GM19238 (cell line): ENCODE data around the gene NF1.
"Not testable (repeated sequence)": the region's sequence is repeated elsewhere in the genome, so short reads cannot be mapped to it uniquely, and the experiment has no call there.

ENCODE experiments used
- DNase-seq: peaks from one replicate; pipeline ENCODE4 v3.0.0; 2011; ENCODE audit warnings: low spot score; ENCODE audit not compliant: insufficient read length

Gene NF1

DNA sequence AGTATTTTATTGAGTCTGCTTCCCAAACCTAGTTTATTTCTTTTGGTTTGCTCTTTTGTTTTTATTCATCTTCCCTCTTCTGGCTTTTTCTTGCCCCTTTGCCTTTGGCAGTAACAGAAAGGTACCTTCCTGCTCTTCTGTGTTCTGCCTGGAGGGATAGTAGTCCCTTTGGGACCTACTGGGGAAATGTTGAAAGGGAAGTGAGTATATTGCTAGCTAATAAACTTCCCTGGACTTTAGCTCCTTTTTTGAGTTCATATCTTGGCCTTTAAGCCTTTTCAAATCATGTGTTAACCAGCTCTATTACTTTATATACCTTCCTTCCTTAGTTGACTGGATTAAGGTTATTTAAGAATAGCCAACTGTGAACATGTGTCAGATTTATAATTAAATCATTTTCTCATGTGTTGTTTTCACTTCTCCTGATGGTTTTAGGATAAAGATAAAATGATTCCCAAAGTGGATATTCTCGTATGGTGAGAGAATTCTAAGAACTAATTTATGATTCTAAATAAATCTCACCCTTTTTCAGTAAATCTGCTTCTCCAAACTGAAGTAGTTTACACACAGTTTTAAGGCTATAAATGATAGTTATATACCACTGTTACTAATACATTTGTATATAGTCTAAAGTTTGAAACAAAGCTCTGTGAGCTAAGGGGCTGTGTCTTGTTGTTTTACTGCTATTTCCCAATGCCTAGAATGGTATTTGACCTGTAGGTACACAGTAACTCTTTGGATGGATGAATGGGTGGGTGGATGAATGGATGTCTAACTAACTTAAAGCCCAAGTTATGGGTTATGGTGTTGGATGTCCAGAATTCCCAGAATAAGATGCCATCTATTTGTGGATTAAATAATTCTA is 156.6 kb downstream of the NF1 start:
- no peak for DNase-seq

DNA sequence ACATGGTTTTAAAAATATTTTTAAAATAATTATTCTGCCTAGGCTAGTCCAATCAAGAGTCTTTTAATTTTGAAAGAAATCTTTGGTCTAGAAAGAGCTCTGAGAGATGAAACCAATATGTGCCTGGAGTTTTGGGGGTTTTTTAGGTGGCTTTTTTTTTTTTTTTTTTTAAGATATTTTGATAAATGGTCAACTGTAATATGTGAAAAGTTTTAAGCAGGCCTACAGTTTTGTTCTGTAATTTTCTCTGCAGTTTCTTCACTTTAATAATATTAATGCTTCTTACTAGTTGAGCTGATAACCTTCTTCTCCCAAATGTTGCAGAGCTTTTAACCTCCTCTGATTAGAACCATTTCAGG is 157.2 kb downstream of the NF1 start:
- DNase-seq = no peak

DNA sequence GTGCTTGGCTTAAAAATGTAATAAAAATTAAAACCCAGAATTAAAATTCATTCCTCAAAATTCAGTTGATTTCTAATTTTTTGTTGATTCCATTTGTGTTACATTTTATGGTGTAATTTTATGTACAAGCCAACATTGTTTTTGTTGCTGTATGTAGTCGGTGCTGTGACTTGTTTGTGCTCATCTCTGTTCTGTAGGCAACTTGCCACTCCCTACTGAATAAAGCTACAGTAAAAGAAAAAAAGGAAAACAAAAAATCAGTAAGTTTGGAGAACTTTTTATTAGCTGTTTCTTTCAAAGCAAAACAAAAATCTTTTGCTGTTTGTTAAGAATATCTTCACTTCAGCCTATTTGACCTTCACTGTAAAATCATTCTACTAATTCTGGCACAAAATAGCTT is 158.0 kb downstream of the NF1 start:
- no peak for DNase-seq

DNA sequence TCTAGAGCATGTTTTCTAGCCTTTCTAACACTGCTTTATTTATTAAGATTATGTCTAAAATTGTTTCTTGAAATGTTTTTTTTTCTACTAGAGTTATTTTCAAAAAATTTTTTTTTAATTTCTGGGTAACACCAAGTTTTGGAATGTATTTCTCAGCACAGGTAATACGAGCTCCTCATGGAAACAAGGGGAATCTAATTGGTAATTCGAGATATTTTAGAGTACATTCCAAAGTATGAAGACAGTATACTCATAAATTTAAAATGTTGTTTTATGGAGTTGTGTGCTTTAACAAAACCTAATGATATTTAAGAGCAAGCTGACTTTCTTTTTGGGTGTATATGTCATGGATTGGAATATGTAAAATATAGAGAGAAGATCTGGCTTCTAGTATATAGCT is 159.9 kb downstream of the NF1 start:
- no peak for DNase-seq

DNA sequence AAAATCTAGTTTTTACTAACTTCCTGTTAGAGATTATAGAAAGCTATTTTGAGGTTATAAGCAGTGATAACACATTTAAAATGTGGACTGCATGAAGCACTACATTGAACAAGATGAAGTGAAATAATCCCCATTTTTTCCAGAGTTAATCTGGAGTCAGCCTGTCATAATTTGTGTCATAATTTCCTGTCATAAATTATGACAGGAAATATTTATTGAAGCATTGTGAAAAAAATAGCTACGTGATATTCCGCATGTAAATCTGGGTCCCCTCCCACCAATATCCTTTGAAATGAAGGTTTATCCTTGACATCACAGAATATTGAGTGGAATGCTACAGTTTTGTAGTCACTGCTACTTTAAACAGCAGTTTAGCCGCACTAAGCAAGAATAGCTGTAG is 162.2 kb downstream of the NF1 start:
- no peak for DNase-seq

DNA sequence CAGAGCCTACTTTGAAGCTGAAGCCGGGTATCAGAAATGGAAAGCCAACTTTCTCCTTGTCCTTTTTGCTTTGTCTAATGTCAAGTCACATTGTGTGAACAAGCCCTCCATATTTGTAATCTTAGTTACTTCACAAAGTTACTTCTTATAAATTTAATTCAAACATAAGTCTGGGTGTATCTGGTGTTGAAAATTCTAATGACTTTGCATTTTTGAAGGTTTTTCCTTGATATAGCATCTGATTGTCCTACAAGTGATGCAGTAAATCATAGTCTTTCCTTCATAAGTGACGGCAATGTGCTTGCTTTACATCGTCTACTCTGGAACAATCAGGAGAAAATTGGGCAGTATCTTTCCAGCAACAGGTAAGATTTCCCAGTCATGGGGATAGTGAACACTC is 165.4 kb downstream of the NF1 start:
- DNase-seq = no peak

DNA sequence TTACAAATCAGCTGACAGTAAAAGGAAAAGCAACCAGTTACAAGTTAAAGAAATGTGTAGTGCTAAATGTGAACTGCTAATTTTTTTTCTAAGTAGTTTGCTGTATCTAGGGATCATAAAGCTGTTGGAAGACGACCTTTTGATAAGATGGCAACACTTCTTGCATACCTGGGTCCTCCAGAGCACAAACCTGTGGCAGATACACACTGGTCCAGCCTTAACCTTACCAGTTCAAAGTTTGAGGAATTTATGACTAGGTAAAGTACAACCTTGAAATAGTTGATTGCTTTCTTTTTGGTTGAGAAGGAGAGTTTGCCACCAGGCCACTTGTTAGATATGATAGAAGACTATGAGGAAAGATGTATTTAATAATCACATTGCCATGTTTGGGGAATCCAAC is 166.8 kb downstream of the NF1 start:
- no peak for DNase-seq

DNA sequence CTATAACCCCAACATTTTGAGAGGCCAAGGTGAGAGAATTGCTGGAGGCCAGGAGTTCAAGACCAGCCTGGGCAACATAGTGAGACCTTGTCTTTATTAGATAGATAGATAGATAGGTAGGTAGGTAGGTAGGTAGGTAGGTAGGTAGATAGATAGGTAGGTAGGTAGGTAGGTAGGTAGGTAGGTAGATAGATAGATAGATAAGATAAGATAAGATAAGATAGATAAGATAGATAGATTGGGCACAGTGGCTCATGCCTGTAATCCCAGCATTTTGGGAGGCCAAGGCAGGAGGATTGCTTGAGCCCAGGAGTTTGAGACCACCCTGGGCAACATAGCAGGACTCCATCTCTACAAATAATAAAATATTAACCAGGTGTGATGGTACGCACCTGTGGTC is 168.1 kb downstream of the NF1 start:
- DNase-seq = not testable (repeated sequence)

DNA sequence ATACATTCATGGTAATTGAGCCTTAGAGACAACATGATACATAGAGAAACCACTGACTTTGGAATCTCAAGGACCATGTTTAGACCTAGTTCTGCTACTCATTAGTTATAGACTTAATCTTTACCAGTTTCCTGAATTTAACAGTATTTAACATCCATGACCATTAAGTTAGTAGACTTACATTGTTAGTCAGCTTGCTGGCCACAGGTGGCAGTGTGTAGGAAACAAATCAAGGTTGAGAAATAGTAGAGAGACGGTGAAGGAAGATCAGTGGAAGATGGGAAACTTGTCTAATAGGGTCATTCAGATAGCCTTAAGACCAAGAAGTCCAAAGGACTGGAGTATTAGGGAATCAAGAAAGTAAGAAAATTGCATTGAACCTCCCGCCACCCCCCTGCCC is 171.3 kb downstream of the NF1 start:
- no peak for DNase-seq

DNA sequence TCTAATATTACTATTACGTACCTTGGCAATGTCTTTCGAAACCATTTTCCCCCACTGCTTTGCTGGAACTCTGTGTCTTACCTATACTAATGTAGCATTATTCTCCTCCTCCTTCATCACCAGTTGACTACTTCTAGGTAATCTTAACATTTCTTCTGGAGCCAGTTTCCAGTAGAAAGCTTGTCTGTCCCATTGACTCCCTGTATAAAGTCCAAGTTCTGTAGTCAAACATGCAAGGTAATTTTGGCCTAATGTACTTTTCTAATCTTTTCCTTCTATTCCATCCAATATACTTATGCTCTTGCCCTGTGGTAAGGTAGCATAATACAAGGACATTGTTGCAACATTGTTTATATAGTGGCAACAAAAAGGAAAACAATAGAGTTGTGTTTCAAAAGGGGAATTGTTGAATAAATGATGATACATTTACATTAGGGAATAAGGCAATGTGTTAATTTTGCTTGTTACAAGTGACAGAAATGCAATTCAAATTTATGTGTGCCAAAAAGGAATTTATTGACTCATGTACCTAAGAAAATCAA is 174.3 kb downstream of the NF1 start:
- DNase-seq = no peak

DNA sequence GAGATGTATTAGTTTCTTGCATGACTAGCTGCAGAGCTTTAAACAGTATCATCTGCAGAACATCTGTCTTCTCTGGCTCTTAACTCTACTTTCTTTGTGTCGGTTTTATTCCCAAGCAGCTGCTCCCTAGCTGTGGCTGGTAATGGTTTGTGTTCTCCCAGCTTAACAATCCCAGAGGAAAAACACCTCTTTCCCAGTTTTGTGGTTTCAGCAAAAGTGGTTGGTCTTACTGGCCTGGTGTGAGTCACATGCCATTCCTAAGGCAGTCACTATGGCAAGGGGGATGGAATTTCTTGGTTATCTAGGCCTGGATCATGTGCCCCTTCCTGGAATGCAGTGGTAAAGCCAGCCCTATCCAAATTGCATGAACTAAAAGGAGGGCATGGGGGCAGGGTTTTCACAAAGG is 174.8 kb downstream of the NF1 start:
- DNase-seq = no peak

DNA sequence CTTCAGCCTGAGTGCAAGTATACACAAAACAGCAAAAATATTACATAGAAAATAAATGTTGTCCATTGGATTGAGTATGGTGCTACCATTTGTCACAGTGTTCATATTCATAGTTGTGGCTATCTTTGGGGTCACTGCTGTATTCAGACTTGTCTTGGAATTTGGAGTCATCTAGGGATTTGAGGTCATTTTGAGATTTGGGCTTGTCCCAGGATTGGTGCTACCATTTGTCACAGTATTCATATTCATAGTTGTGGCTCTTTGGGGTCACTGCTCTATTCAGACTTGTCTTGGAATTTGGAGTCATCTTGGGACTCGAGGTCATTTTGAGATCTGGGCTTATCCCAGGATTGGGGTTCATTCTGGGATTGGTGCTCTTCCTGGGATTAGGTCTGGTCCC is 177.5 kb downstream of the NF1 start:
- DNase-seq = no peak

DNA sequence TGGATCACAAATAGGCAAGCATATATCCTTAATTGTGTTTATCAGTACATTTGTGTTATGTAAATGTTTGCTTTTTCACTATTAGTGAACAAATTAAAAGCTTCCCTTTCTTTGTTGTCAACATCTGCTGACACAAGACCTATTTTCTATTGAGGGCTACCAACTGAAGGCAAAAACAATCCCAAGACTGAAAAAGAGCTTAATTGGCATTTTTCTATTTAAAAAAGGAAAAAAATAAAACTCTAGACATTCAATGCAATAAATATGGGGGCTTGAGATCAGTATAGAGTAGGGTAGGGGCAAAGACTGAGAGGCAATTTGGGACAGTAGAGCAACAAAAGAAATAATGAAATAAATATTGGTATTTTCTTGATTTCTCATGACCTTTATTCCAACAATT is 178.0 kb downstream of the NF1 start:
- no peak for DNase-seq

DNA sequence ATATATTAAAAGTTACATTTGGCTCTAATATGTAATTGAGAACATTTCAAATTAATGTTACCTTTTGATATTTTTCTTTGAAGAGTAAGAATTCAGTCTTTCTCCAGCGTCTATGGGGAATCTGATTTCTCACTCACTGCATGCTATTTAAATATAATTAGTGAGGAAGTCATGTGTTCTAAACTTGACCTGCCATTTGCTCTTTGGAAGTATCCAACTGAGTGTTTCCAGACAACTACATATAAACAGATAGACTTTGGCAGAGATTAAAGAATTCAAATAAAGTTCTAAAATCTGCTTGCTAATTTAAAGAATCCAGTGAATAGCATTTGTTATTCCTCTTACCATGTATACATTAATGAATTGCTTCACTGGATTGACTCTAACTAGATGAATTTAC is 178.7 kb downstream of the NF1 start:
- no peak for DNase-seq

DNA sequence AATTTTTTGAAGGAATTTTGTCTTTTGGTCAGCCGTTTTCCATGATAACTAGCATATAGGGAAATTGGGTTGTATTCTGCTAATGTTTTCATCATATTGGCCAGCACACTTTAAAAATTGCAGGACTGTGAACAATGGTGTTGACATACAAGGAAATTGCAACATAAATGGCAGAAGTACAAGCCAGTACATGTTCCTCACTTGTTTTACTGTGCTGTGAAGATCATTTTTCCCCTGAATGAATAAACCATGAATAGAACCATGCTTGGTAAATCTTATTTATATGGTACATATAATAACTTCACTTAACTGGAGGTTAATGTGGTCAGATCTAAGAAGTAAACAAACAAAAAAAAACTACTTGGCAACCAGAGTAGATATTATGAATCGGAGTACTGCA is 179.5 kb downstream of the NF1 start:
- DNase-seq = no peak

DNA sequence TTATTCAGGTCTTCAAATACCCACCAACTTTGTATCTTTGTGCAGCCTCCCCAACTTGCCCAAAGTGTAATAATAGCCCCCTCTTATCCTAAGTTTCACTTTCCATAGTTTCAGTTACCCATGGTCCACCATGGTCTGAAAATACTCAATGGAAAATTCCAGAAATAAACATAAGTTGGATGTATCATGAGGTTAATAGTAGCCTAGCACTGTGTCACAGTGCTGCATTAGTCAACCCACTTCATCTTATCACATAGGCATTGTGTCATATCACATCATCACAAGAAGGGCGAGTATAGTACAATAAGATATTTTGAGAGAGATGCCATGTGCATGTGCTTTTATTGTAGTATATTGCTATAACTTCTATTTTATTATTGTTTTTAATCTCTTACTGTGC is 180.3 kb downstream of the NF1 start:
- DNase-seq = no peak

DNA sequence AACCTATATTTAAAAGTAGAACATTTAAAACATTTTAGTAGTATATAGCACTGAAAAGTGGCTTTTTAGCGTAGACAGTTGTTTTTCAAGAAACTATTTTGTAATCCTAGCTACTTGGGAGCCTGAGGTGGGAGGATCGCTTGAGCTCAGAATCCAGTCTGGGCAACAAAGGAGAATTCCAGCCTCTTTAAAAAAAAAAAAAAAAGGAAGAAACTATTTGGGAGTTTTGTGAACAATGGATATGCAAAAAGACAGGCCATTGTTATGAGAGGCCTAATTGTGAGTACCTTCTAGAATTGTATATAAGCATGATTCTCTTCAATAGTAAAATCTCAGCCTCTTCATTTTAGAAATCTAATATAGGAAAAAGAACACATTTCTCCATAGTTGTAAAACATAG is 184.6 kb downstream of the NF1 start:
- DNase-seq = no peak

DNA sequence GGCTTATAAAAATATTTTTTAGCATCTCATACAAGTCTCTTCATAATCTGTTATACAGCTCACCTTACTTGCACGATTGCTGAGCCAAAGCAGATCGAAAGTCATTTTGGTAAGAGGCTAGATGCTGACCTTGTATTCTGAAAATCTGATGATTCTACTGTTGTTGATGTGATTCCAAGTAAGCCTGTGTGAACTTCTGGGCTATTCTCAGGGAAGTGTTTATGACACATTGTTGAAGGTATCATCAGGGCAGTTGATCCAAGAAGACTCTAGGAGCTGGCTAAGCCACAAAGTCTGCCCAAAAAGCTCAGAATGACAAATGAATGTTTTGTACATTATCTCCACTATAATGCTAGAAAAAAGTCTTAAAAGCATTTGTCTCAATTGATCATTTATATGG is 186.3 kb downstream of the NF1 start:
- no peak for DNase-seq

DNA sequence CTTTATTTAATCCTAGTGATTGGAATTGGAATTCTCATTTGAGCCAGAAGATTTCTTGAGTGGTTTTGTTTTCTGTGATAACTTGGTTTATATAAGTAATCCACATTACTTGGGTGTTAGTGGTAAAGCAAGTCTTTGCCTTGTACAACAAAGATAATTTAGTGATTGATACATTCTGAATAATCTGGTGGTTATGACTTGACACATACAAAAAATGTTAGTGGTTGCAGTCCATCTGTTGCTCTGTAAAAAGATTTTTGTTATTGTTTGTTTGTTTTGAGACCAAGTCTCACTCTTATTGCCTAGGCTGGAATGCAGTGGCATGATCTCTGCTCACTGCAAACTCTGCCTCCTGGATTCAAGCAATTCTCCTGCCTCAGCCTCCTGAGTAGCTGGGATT is 189.1 kb downstream of the NF1 start:
- DNase-seq = no peak

DNA sequence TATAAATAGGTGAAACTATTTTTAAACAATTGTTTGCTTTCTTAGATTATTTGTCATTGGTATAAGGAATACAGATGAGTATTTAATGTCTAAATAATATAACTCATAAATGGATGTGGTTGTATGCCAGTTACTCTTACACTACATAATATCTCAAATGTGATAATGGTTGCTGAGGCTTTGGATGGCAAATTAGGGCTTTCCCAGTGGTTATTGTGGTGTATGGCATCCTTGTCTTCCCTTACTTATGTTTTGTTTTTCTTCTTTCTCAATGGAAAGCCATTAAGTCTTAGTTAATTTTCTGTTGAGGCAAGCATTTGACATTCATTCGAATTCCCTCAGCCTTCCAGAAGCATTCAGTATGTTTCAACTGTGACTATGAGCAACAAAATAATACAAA is 191.8 kb downstream of the NF1 start:
- DNase-seq = no peak

DNA sequence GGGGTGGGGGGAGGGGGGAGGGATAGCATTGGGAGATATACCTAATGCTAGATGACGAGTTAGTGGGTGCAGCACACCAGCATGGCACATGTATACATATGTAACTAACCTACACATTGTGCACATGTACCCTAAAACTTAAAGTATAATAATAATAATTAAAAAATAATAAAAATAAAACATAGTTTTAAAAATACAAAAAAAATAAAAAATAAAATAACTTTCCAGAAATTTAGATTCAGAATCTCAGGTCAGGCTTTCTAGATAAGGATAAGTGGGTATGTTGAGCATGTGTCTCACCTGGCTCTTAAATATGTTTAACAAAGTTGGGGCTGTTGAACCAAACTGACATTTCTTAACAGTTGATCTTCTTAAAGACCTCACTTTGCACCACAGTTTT is 193.2 kb downstream of the NF1 start:
- not testable (repeated sequence) for DNase-seq

DNA sequence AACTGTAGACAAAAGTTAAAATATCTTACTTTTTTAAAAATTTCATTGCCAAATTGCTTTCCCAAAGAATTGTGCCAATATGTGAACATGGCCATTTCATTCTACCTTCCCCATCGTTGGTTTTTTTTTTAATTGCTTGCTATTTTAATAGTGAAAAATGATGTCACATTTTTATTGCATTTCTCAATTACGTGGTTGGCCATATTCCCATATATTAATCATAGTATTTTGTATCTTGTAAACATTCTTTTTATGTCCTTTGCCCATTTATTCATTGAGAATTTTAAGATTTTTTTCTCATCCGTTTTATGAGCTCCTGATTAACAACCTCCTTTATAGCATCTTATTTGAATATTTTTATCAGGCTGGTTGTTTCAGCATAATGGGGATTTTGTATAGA is 195.0 kb downstream of the NF1 start:
- DNase-seq = no peak

DNA sequence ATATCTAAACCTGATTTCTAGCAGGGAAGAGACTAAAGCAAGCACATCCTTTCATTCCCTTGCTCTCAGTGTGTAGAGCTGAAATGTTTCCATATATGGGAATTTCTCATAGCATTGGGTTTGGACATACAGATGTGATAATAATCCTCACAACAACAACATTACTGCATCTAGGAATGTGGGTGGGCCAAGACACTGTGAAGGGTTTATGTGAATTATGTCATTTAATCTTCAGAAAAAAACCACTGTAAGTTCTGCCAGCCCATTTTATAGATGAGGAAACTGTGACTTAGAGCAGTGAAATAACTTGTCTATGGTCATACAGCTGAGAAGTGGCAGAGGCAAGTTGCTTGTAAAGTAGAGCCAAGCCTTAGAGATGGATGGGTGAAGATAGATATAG is 197.0 kb downstream of the NF1 start:
- no peak for DNase-seq

DNA sequence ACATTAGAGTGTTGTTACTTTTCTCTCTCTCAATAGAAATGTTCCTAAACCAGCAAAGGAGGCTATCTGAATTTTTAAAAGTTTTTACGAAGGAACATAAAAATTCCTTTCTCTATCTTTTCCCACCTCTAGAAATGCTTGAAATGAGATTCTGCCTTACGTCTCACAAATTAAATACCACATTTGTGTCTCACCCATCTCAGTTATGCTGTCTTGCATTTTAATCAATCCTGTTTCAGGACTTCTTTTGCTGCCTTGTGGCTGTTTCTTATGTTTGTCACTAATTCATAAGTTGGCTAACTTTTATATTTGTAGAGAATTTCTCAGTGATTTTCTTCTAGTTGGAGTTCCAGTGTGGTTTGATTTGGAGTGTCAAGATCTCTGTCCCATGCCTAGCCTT is 198.8 kb downstream of the NF1 start:
- DNase-seq = no peak
